PC-3 (cell line): ENCODE measurements around the gene CYP2S1.

Experiments
- CTCF ChIP-seq: fragments of 300-600 bp; sonication (generic); conservative IDR thresholded peaks from 2 replicates; pipeline ENCODE4 v1.5.1; 2017; ENCODE audit warnings: antibody characterized with exemption, low read depth, mild to moderate bottlenecking, low read length
- EZH2 ChIP-seq: fragments of 300-600 bp; sonication (generic); IDR thresholded peaks from one replicate; pipeline ENCODE4 v1.6.1; 2017; ENCODE audit warnings: antibody characterized with exemption, mild to moderate bottlenecking, low read length; ENCODE audit not compliant: unreplicated experiment
- EZH2phosphoT487 ChIP-seq: fragments of 300-600 bp; sonication (generic); IDR thresholded peaks from 2 replicates; pipeline ENCODE4 v1.6.1; 2018; ENCODE audit warnings: mild to moderate bottlenecking, antibody characterized with exemption, low read length, borderline replicate concordance

GRCh38 chr19:41214161-41214560 is 21.1 kb downstream of the CYP2S1 start:
- TF ChIP-seq EZH2 (no peak), CTCF (no peak), EZH2phosphoT487 (no peak)
